Measurements from ENCODE around the gene HLTF. TPM values are rescaled to one million over a fixed set of nuclear protein-coding genes. Genes with fewer than 3 reads are reported as not detected.
A peak's percentile ranks its signal among the peaks of the same experiment; 100 is the strongest.

Gene HLTF
- total and polyA plus RNA-seq, 2 experiments from 2014 or later: 89.5 to 146 TPM

DNA sequence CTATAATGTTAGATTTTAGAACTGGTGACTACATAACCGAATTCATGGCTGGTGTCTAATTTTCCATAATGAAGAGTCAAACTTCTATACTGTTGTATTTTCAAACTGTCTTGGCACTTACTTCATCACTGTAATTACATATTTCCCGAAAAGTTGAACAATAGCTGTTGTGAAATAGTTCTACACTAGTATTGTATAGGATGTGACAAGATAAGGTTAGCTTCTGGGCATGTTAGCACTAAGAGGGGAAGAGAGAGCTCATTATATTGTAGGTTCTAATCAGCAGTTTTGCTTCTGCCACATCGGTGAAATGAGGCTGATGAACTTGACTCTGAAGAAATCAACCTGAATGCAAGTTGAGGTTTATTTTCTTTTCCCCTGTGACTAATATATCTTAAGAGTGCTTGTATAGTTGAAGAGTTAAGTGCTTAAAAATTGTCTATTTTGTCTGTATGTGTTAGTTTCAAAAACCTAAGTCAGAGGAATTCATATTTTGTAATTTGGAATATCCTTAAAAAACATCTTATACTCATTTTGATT is 86.1 kb downstream of the HLTF start:
- H3K27ac ChIP-seq (ENCODE audit: low read depth): no peak overlapping the region
- Mint-ChIP-seq H3K4me3 (no peak overlapping the region), H3K4me1 (peaks cover 52% of the 10 kb centered on the region), H3K9me3 (no peaks in the 10 kb centered on the region), H3K36me3 (ENCODE audit: low read depth) (peaks cover 19% of the 10 kb centered on the region; the same call in 2 of the 3 replicates), H3K27ac (no peak overlapping the region), H3K27me3 (ENCODE audit: insufficient read depth, low read depth, poor library complexity) (no peaks in the 10 kb centered on the region)
- H3K4me1 ChIP-seq (ENCODE audit: insufficient read depth): peaks cover 44% of the 10 kb centered on the region
- no peaks in the 10 kb centered on the region for H3K27me3 ChIP-seq (ENCODE audit: insufficient read depth)
- ATAC-seq: no peak
- DNase-seq (ENCODE audit: low spot score): no peak
- no peaks in the 10 kb centered on the region for H4K20me1 ChIP-seq (replicated peaks; ENCODE audit: insufficient read depth)
- no peak overlapping the region for H2AFZ ChIP-seq
- no peaks in the 10 kb centered on the region for H3K9me2 ChIP-seq (ENCODE audit: insufficient read depth)
- H3K4me2 ChIP-seq: peak overlapping the region; percentile 27; the same call in 1 of the 2 replicates
- H3F3A ChIP-seq (replicated peaks; ENCODE audit: low read depth): no peaks in the 10 kb centered on the region
- no peak overlapping the region for H3K4me3 ChIP-seq
- H3K79me2 ChIP-seq (replicated peaks; ENCODE audit: insufficient read depth): no peaks in the 10 kb centered on the region
- no peaks in the 10 kb centered on the region; the same call in 1 of the 2 replicates for H3K36me3 ChIP-seq (ENCODE audit: insufficient read depth)
- TF ChIP-seq STAT1 (IDR thresholded peaks at IDR 0.05; ENCODE audit: unreplicated experiment): no peak
- TF ChIP-seq, protein P1, sequence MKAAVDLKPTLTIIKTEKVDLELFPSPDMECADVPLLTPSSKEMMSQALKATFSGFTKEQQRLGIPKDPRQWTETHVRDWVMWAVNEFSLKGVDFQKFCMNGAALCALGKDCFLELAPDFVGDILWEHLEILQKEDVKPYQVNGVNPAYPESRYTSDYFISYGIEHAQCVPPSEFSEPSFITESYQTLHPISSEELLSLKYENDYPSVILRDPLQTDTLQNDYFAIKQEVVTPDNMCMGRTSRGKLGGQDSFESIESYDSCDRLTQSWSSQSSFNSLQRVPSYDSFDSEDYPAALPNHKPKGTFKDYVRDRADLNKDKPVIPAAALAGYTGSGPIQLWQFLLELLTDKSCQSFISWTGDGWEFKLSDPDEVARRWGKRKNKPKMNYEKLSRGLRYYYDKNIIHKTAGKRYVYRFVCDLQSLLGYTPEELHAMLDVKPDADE (IDR thresholded peaks at IDR 0.05): no peak
- TF ChIP-seq POLR2AphosphoS5 (IDR thresholded peaks at IDR 0.05; ENCODE audit: low read depth): no peak

DNA sequence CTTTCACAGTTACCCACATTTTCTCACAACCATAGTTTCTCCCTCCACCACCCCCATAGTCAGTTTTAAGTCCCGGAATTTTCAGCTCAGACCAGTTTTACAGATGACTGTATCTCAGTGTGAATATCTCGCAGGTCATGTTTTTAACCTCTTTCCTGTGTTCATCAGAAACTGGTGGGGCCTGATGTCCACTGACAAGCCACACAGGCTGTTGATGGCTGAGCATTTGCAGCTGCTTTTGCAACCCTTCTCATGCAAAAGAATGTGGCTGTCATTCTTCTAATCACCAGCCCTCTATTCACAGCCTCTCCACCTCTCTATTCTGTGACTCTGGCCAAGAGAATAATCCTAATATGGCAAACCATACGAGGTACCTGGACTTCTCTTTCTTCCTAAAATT is 86.5 kb downstream of the HLTF start:
- DNase-seq (ENCODE audit: low spot score) (peak; percentile 33), ATAC-seq (peak; percentile 71)
- peaks cover 23% of the 10 kb centered on the region; the same call in 2 of the 3 replicates for H3K36me3 Mint-ChIP-seq (ENCODE audit: low read depth)
- no peaks in the 10 kb centered on the region for H3K9me2 ChIP-seq (ENCODE audit: insufficient read depth)
- H2AFZ ChIP-seq: no peak overlapping the region
- H3K4me2 ChIP-seq: peak overlapping the region; percentile 27; the same call in 1 of the 2 replicates
- H3K27me3 ChIP-seq (ENCODE audit: insufficient read depth): no peaks in the 10 kb centered on the region
- no peaks in the 10 kb centered on the region for H3K79me2 ChIP-seq (replicated peaks; ENCODE audit: insufficient read depth)
- no peaks in the 10 kb centered on the region for H3F3A ChIP-seq (replicated peaks; ENCODE audit: low read depth)
- peaks cover 39% of the 10 kb centered on the region for H3K4me1 ChIP-seq (ENCODE audit: insufficient read depth)
- H3K36me3 ChIP-seq (ENCODE audit: insufficient read depth): no peaks in the 10 kb centered on the region; the same call in 1 of the 2 replicates
- peaks cover 51% of the 10 kb centered on the region for H3K4me1 Mint-ChIP-seq
- peak overlapping the region; percentile 35; the same call in 1 of the 3 replicates for H3K4me3 Mint-ChIP-seq
- no peak overlapping the region for H3K4me3 ChIP-seq
- no peaks in the 10 kb centered on the region for H3K27me3 Mint-ChIP-seq (ENCODE audit: insufficient read depth, low read depth, poor library complexity)
- no peak overlapping the region for H3K27ac ChIP-seq (ENCODE audit: low read depth)
- H4K20me1 ChIP-seq (replicated peaks; ENCODE audit: insufficient read depth): no peaks in the 10 kb centered on the region
- H3K9me3 Mint-ChIP-seq: no peaks in the 10 kb centered on the region
- H3K27ac Mint-ChIP-seq: no peak overlapping the region; the same call in 1 of the 2 replicates
- TF ChIP-seq EZH2 (IDR thresholded peaks at IDR 0.05; ENCODE audit: low read depth, unreplicated experiment): no peak
- TF ChIP-seq NANOG (IDR thresholded peaks at IDR 0.05; ENCODE audit: borderline replicate concordance): peak; percentile 40; the same call in 1 of the 2 replicates

DNA sequence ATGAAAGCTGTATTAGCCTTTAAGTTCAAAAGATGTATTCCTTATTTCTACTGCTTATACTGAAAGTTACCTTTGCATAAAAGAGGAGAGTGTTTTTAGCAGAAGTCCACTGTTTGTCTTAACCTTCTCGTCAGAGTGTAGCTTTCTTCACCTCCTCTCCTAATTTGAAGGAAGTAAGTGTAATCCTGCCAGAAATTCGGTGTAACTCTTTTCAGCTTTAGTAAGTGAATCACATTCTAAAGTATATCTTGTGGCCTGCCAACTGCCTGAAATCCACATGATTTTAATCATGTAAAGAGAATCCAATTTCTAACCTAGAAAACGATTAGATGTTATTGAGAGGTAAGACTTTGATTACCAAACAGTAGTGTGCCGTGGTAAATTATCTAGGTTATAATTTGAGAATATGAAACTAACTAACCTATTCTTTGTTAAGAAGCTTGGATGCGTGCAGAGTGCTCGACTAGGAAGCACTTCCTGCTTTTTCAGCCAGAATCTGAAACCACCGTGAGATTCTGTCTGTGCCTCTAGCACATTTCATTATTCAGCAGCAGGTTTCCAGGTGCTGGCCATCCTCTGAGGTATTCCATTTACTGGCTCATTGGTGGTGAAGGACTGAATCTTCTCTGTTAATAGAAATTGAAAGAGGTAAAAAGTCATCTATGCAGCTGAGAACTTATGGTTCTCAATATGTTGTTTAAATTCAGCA is 87.5 kb downstream of the HLTF start:
- H3K36me3 ChIP-seq (ENCODE audit: insufficient read depth): no peaks in the 10 kb centered on the region; the same call in 1 of the 2 replicates
- no peak overlapping the region for H3K4me3 ChIP-seq
- no peaks in the 10 kb centered on the region for H3K79me2 ChIP-seq (replicated peaks; ENCODE audit: insufficient read depth)
- H3K27me3 ChIP-seq (ENCODE audit: insufficient read depth): no peaks in the 10 kb centered on the region
- Mint-ChIP-seq H3K36me3 (ENCODE audit: low read depth) (peaks cover 25% of the 10 kb centered on the region; the same call in 2 of the 3 replicates), H3K9me3 (no peaks in the 10 kb centered on the region), H3K27ac (peak overlapping the region; percentile 80), H3K4me3 (no peak overlapping the region), H3K4me1 (peaks cover 42% of the 10 kb centered on the region), H3K27me3 (ENCODE audit: insufficient read depth, low read depth, poor library complexity) (no peaks in the 10 kb centered on the region)
- DNase-seq (ENCODE audit: low spot score) (peak; percentile 33), ATAC-seq (peak; percentile 34; the same call in 1 of the 3 replicates)
- H2AFZ ChIP-seq: no peak overlapping the region
- H3F3A ChIP-seq (replicated peaks; ENCODE audit: low read depth): no peaks in the 10 kb centered on the region
- H3K9me2 ChIP-seq (ENCODE audit: insufficient read depth): no peaks in the 10 kb centered on the region
- no peaks in the 10 kb centered on the region for H4K20me1 ChIP-seq (replicated peaks; ENCODE audit: insufficient read depth)
- no peak for TF ChIP-seq CREB1 (CRISPR knock-in tag; IDR thresholded peaks at IDR 0.05; ENCODE audit: low read depth)
- TF ChIP-seq NANOG (IDR thresholded peaks at IDR 0.05; ENCODE audit: borderline replicate concordance): 0 out of 2 replicates have a peak, but pooled peaks have one; percentile 11
- H3K4me1 ChIP-seq (ENCODE audit: insufficient read depth): peaks cover 30% of the 10 kb centered on the region
- H3K4me2 ChIP-seq: peak overlapping the region; percentile 41; the same call in 1 of the 2 replicates
- peak overlapping the region; percentile 67 for H3K27ac ChIP-seq (ENCODE audit: low read depth)

Data from GM23338 (cell line).